GM12872 (cell line): ENCODE data around the gene PADI2.

Source experiments
- TF ChIP-seq, protein P1 (sequence below): IDR thresholded peaks from 3 replicates; pipeline ENCODE4 v1.5.1; 2011; ENCODE audit warnings: low read depth, mild to moderate bottlenecking, low read length, moderate library complexity; ENCODE audit not compliant: insufficient read depth

Gene PADI2

DNA sequence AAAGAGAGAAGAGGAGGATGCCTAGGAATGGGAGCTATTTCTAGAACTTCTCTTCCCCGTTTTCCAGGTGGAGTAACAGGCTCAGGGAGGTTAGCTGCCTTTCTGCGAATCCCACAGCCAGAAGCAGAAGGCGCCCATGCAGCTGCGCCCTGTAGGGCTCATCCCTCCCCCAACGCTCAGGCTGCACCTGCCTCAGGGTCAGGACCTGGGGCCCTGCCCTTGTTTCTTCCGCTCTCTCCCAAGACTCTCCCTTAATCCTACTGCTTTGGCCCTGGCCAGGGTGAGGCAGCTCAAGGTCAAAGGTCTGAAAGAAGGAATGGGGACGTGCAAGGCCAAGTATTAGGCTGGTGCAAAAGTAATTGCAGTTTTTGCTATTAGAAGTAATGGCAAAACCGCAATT, 30.5 kb upstream of the PADI2 start:
- TF ChIP-seq, protein P1, sequence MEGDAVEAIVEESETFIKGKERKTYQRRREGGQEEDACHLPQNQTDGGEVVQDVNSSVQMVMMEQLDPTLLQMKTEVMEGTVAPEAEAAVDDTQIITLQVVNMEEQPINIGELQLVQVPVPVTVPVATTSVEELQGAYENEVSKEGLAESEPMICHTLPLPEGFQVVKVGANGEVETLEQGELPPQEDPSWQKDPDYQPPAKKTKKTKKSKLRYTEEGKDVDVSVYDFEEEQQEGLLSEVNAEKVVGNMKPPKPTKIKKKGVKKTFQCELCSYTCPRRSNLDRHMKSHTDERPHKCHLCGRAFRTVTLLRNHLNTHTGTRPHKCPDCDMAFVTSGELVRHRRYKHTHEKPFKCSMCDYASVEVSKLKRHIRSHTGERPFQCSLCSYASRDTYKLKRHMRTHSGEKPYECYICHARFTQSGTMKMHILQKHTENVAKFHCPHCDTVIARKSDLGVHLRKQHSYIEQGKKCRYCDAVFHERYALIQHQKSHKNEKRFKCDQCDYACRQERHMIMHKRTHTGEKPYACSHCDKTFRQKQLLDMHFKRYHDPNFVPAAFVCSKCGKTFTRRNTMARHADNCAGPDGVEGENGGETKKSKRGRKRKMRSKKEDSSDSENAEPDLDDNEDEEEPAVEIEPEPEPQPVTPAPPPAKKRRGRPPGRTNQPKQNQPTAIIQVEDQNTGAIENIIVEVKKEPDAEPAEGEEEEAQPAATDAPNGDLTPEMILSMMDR, result no peak

DNA sequence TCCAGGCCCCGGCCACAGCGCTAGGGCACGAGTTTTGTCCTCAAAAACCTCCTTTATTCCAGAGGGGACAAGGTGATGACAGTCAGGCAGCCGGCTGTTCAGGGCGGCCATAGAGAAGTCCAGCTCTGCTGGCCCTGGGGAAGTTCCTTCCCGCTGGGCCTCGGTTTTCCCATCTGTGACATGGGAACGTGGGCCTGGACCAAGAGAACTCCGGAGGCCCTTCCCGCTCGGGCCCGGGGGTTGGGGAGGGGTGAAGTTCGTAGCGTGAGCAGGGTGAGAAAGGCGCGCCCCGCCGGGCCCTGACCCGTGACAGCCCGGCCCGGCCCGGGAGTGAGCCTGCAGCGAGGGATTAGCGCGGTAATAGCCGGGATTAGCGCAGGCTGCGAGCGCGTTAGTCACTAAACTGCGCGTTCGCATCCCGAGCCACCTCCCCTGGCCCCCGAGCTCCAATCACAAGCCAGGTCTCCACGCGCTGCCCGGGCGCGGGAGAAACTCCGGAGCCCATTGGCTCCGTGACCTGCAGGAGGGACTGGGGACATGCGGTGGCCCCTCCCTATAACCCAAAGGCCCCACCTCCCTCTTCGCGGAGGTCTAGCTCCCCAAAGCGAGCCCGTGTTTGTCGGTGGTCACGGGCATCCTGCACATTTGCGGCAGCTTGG, 29.8 kb upstream of the PADI2 start:
- TF ChIP-seq, protein P1, result no peak

DNA sequence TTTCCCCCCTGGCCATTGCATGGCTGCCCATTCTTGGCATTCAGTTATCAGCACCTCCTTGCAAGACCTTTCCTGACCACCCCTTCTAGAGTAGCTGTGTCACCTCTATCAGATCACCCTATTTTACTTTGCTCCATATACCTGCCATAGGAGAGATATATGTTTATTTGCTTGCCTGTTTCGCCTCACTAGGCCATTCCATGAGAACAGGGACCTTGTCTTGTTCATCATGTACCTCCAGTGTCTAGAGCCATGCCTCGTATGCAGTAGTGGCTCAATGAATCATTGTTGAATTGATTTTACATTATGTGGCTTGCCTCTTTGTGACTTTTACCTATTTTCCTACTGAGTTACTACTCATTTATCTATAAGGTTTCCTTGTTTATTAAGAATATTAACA, 26.4 kb upstream of the PADI2 start:
- TF ChIP-seq, protein P1, result no peak

DNA sequence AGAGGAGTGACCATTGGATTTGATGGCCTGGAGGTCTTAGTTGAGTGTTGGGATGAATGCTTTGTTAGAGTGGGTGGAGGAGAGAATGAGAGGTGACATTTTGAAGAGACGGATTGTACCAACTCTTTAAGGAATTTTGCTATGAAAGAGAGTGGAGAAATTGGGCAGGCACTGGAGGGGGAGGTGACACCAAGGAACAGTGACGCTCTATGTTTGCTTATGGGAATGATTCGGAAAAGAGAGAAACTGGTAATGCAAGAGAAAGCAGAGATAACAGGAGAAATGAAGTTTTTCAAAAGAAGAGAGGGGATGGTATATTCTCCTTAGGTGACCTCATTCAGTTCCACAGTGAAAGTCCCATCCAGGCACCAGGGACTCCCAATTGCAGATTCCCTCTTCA, 24.5 kb upstream of the PADI2 start:
- TF ChIP-seq, protein P1, result no peak

DNA sequence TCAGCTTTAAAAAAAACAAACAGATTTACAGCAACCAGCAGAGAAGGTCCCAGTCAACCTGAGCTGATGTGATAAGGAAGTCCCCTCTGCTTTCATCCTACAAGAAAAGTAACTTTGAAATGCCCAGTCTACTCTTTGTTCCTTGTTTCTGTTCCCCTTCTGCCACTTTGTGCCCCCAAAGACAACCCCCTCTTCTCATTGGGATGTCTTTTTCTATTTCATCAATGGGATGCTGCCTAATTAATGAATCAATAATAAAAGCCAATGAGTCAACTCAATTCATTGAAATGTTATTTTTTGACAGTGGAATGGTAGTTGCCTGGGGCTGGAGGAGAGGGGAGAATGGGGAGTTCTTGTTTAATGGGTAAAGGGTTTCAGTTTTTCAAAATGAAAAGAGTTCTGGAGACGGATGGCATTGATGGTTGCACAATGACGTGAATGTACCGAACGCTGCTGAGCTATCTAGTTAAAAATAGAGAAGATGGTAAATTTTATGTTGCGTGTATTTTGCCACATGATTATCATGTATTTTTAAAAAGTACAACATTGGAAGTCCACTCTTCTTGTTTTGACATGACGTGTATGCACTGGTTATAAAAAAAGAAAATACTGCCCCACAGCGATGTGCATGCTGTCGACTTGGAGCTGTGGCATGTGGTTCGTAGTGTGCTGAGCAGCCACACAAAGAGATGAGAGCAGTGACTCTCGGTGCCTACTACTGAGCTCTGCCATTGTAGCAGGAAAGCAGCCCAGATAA, 22.4 kb upstream of the PADI2 start:
- TF ChIP-seq, protein P1, result no peak

DNA sequence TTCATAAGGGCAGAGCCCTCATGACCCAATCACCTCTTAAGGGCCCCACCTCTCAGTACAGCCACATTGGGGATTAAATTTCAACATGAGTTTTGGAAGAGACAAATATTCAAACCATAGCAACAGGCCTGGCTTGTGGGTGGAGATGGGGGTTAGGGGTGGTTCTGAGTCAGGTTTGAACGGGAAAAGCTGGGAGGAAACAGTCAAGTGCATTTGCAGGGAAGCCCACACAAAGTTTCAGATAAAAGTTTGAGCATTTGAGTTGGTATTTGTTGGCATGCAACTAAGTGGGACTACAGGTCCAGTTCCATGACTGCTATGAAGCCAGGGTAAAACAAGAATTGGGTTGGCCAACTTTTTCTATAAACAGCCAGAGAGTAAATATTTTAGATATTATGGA, 21.0 kb upstream of the PADI2 start:
- TF ChIP-seq, protein P1, result no peak

DNA sequence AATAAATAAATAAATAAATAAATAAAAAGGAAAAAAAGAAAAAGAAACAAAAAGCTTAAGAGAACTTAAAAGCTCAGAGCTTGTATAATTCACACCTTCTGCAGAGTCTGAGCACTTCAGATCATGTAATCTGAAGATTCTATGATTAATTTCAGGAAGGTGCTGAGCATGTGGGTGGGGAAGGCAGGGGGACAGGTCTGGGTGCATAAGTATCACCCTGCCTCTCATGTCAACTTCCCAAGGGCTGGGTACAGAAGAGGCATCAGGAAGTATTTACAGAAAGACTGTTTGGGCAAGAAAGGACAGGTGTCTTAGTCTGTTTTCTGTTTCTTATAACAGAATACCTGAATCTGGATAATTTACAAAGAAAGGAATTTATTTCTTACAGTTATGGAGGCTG, 20.4 kb upstream of the PADI2 start:
- TF ChIP-seq, protein P1, result no peak
